Renal cortical epithelial cell (primary cell): Measurements from ENCODE around the gene ZNF316. TPM values are rescaled to one million over a fixed set of nuclear protein-coding genes. Genes with fewer than 3 reads are reported as not detected.

Source experiments
- DNase-seq: peaks from one replicate; pipeline ENCODE4 v3.0.0-alpha.2; 2011; ENCODE audit warnings: low read depth
- total RNA-seq: library from RNA; depleted of rRNA; stranded (reverse); fragments of >200 nt; gene quantifications from 2 replicates; pipeline ENCODE4 v1.2.3, GENCODE V29; 2014

The ZNF316 gene
- total RNA-seq = 12.2 and 30.6 TPM in 2 replicates

- DNase-seq = no peak
Observed at GRCh38 chr7:6636741-6637543, at the start of gene ZNF316. Gene ZNF316 (plus strand): TSS chr7:6637318. CDS start chr7:6642410, 5,092 bp downstream.

GRCh38 chr7:6588566-6588965 lies 48.6 kb upstream of the ZNF316 start:
- no peak for DNase-seq

- no peak for DNase-seq
Observed at GRCh38 chr7:6589151-6589828, 47.8 kb upstream of the ZNF316 start.

GRCh38 chr7:6589829-6590644 lies 47.1 kb upstream of the ZNF316 start, which contains the start of gene INTS15:
Gene INTS15 (plus strand): TSS chr7:6590021. CDS start chr7:6590284, 263 bp downstream.
- DNase-seq = peak; percentile 36

GRCh38 chr7:6590645-6591110 lies 46.4 kb upstream of the ZNF316 start:
- DNase-seq = no peak

- DNase-seq = no peak
Observed at GRCh38 chr7:6600093-6600492, 37.0 kb upstream of the ZNF316 start.

- DNase-seq = no peak
Observed at GRCh38 chr7:6604458-6604857, 32.7 kb upstream of the ZNF316 start.

- DNase-seq = no peak
Observed at GRCh38 chr7:6606866-6607583, 30.1 kb upstream of the ZNF316 start.

GRCh38 chr7:6607651-6608051 lies 29.5 kb upstream of the ZNF316 start:
- no peak for DNase-seq

- no peak for DNase-seq
Observed at GRCh38 chr7:6608081-6608480, 29.0 kb upstream of the ZNF316 start.

- DNase-seq = no peak
Observed at GRCh38 chr7:6608794-6609193, 28.3 kb upstream of the ZNF316 start.

- no peak for DNase-seq
Observed at GRCh38 chr7:6612819-6613218, 24.3 kb upstream of the ZNF316 start.

- DNase-seq = no peak
Observed at GRCh38 chr7:6613706-6614105, 23.4 kb upstream of the ZNF316 start.

GRCh38 chr7:6614953-6615722 lies 22.0 kb upstream of the ZNF316 start, which contains the start of gene ZNF853:
Gene ZNF853 (plus strand): TSS chr7:6615610. CDS start chr7:6616175, 565 bp downstream.
- DNase-seq = no peak

- DNase-seq = no peak
Observed at GRCh38 chr7:6615723-6616555, 21.2 kb upstream of the ZNF316 start.

GRCh38 chr7:6616854-6617643 lies 20.1 kb upstream of the ZNF316 start:
- DNase-seq = no peak

GRCh38 chr7:6618621-6619020 lies 18.5 kb upstream of the ZNF316 start:
- DNase-seq = no peak

- no peak for DNase-seq
Observed at GRCh38 chr7:6619961-6620360, 17.2 kb upstream of the ZNF316 start.
